GM19351 (cell line): ENCODE measurements around the gene CCDC159.
"Not testable (repeated sequence)": the region's sequence is repeated elsewhere in the genome, so short reads cannot be mapped to it uniquely, and the experiment has no call there.

Experiments used
- ATAC-seq: cut with Tn5 transposase; IDR thresholded peaks from one replicate; pipeline ENCODE4 v1.9.1; 2021; ENCODE audit warnings: mild to moderate bottlenecking, moderate library complexity; ENCODE audit not compliant: unreplicated experiment

CCDC159 gene

DNA sequence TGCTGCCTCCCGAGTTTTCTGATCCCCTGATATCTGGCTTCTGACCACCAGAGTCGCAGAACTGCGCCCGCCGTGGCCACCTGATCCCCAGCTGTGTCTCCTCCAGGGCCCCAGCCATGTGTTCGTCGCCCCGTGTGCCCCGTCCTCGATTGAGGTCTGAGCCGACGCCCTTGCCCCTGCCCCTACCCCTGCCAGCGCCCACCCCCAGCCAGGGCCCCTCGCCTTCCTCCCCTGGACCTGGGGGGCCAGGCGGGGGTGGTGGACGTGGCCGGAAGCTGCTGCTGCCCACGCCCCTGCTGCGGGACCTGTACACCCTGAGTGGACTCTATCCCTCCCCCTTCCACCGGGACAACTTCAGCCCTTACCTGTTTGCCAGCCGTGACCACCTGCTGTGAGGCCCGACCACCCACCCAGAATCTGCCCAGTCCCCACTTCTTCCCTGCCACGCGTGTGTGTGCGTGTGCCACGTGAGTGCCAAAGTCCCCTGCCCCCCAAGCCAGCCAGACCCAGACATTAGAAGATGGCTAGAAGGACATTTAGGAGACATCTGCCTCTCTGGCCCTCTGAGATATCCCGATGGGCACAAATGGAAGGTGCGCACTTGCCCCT is 18.1 kb downstream of the CCDC159 start:
- no peak for ATAC-seq

- ATAC-seq, result no peak
These were observed 18.6 kb downstream of the CCDC159 start for GRCh38 chr19:11364935-11365334.

DNA sequence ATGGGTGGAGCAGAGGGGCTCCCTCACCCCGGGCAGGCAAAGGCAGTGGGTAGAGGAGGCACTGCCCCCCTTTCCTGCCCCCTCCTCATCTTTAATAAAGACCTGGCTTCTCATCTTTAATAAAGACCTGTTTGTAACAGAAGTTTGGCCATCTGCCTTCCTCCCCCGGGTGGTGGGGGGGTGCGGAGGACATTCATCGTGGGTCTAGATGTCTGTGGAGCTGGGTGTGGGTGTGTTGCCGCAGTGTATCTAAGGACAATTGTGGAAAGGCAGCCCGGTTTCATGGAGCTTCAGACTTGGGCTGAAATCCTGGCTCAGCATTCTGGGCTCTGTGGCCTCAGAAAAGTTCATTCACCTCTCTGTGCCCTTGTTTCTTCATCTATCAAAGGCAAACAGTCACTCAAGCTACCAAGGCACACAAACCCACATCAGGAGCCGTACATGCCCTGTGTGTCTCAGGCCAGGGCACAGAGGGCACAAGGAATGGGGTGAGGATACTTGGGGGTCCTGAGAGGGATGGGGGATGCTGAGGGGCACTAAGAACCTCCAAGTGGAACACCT is 19.3 kb downstream of the CCDC159 start:
- ATAC-seq, result no peak

DNA sequence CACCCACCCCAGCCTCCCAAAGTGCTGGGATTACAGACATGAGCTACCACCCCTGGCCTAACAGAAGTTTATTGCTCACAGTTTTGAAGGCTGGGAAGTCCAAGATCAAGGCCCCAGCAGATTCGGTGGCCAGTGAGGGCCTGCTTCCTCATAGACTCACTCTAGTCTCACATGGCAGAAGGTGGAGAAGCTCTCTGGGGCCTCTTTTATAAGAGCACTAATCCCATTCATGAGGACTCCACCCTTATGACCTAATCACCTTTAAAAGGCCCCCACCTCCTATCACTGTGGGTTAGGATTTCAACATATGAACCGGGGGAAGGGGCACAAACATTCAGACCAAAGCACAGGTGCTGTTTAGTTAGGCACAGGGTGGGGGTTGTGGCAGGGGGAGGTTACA is 21.2 kb downstream of the CCDC159 start:
- ATAC-seq, result no peak

DNA sequence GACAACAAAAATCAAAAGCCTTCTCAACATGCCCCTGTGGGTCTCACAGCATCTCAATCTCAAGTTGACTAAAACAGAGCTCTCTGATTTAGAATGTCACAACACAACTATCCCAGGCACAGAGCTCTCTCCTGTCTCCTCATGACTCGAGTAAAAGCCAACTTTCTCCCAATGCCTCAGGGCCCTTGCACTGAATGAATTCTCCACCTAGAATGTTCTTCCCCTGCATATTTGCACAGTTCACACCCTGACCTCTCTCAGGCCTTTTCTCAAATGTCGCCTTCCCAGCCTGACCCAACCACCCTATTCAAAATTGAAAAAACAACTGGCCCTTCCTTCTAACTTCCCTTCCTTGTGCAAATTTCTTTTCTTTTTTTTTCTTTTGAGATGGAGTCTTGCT is 24.4 kb downstream of the CCDC159 start:
- no peak for ATAC-seq

DNA sequence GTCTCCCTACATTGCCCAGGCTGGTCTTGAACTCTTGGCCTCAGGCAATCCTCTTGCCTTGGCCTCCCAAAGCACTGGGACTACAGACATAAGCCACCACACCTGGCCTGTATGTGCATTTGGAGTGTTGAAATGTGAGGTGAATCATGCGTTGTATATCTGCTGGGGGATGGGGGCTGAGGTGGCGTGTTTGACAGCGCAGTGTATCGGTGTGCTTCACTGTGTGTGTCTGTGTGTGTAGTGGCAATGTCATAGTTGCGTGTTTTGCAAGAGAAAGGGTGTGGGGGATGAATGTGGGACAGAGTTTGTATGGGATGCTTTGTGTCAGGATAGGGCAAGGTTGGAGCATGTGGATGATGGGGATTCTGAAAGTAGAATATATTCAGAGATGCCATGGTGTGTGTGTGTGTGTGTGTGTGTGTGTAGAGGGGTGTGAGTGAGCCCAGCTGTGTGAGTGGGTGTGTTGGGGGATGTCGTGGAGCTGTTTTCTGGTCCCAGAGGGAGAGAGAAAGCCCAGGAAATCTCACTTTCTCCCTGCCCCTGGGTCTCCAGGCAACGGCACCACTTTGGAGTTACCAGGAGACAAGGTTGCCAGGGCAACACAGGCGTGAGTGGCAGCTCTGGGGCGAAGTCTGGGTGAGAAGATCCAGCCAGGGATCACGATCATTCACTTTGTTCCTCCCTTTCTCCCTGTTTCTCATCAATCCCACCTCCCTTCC is 27.0 kb downstream of the CCDC159 start:
- ATAC-seq, result no peak

DNA sequence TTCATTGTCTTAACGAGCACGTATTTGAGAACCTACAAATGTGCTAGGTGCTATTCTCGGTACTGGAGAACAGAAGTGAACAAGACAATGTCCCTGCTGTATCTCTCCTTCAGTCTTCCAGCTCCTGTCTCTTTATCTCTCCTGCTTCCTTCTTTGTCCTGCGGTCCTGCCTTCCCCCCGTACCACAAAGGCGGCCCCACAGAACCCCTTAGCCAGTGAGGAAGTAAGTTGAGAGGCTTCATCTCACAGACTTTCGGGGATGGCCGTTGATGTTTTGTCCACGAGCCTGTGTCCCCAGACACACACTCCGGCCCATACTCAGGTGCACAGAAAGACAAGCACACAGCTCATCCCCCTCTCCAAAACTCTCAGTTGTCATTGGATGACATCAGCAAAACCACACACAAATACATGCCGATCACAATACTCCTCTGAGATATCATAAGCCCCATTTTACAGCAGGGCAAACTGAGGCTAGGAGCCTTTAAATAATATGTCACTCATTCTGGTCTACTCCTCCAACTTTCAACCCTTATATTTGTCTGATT is 27.6 kb downstream of the CCDC159 start:
- ATAC-seq, result no peak

GRCh38 chr19:11374433-11375142 is 28.3 kb downstream of the CCDC159 start, which contains the start of gene SWSAP1:
TSS of gene SWSAP1 (plus strand) at chr19:11374666. CDS start at chr19:11374681, 15 bp downstream.
- peak; percentile 84 for ATAC-seq

DNA sequence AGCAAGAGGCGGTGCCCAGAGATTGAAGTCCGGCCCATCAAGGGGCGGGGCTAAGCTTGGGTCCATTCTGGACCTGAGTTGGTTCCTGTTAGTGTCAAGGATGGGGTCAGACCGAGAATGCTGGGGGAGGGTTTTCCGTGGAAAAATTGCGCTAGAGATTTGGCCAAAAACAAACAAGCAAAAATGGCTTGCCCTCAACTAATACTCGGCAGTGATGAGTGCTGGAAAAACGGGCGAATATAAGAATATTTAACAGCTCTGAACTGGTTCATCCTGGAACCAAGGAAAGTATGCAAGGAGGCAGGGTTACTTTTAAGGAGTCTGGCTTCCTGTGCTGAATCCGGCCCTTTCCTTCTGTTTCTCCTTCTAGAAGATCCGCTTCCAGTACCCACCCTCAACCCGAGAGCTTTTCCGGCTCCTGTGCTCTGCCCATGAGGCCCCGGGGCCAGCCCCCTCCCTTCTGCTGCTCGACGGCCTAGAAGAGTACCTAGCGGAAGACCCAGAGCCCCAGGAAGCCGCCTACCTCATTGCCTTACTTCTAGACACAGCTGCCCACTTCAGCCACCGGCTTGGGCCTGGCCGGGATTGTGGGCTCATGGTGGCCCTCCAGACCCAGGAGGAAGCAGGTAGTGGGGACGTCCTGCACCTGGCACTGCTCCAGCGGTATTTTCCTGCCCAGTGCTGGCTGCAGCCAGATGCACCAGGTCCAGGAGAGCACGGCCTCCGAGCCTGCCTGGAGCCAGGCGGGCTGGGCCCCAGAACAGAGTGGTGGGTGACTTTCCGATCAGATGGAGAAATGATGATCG is 29.0 kb downstream of the CCDC159 start:
- no peak for ATAC-seq

DNA sequence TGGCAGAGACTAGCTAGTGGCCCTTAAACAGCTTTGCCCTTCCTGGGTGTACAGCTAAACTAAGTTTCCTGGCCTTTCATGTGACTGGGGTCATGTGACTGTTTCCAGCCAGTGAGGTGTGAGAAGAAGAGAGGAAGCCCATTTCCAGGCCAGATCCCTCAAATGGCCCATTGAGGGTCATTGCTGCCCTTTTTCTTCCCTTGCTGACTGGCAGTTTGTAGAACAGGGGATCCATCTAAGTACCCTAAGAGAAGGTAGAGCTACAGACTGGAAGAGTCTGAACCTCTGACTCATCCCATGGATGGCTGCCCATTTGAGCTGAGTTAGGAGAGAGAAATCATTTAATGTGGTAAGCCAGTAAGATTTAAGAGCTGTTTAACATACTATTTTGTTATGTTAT is 30.9 kb downstream of the CCDC159 start:
- no peak for ATAC-seq

- no peak for ATAC-seq
These were observed 31.4 kb downstream of the CCDC159 start for GRCh38 chr19:11377756-11378155.

- ATAC-seq, result no peak
These were observed 32.2 kb downstream of the CCDC159 start for GRCh38 chr19:11378319-11379189.

- ATAC-seq, result not testable (repeated sequence)
These were observed 33.0 kb downstream of the CCDC159 start for GRCh38 chr19:11379269-11379845.

DNA sequence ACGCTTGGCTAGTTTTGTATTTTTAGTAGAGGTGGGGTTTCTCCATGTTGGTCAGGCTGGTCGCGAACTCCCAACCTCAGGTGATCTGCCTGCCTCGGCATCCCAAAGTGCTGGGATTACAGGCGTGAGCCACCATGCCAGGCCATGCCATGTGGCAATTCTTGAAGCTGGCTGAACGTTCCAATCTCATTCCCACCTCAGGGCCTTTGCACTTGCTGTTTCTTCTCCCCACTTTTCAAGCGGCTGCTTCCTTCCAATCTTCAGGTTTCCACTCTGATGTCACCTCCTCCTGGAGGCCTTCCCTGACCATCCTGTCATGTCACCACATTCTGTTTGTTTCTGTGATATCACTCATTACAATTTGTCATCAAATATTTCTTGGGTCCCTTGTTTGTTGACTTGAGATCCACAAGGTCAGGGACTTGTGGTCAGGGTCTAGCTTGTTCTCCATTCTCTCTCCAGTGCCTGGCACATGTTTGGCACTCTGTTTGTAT is 33.6 kb downstream of the CCDC159 start:
- ATAC-seq, result no peak

GRCh38 chr19:11380653-11381537 is 34.6 kb downstream of the CCDC159 start:
- ATAC-seq, result peak; percentile 68

- no peak for ATAC-seq
These were observed 36.8 kb downstream of the CCDC159 start for GRCh38 chr19:11382898-11383705.

- no peak for ATAC-seq
These were observed 37.4 kb downstream of the CCDC159 start for GRCh38 chr19:11383706-11384048.
